WI38 (cell line): ENCODE measurements around the gene PAPOLA.

Experiments used
- H3K4me3 ChIP-seq: 2 replicates; pipeline ENCODE4 v1.5.1; 2011; ENCODE audit warnings: low read depth, mild to moderate bottlenecking, control low read depth, low read length
- TF ChIP-seq, protein P1 (sequence below): IDR thresholded peaks from 2 replicates; pipeline ENCODE4 v1.5.1; 2012; ENCODE audit warnings: low read depth, mild to moderate bottlenecking, control low read depth, low read length

Gene PAPOLA

DNA sequence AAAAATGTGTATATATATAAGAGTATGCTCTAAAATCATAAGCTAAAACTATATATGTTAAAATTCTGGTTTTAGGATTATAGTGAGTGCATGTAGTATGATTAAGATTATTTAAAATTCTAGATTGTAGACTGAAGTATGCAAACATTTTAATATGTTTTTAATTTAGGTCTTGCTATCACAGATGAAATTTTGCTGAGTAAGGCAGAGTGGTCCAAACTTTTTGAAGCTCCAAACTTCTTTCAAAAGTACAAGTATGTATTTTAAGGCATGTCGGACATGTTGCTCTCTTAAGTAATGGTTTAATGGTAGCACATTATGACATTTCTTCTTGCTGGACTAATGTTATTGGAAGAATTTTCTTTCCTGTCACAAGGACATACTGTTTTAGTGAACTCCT, 34.6 kb downstream of the PAPOLA start:
- H3K4me3 ChIP-seq: no peak overlapping the region
- TF ChIP-seq, protein P1, sequence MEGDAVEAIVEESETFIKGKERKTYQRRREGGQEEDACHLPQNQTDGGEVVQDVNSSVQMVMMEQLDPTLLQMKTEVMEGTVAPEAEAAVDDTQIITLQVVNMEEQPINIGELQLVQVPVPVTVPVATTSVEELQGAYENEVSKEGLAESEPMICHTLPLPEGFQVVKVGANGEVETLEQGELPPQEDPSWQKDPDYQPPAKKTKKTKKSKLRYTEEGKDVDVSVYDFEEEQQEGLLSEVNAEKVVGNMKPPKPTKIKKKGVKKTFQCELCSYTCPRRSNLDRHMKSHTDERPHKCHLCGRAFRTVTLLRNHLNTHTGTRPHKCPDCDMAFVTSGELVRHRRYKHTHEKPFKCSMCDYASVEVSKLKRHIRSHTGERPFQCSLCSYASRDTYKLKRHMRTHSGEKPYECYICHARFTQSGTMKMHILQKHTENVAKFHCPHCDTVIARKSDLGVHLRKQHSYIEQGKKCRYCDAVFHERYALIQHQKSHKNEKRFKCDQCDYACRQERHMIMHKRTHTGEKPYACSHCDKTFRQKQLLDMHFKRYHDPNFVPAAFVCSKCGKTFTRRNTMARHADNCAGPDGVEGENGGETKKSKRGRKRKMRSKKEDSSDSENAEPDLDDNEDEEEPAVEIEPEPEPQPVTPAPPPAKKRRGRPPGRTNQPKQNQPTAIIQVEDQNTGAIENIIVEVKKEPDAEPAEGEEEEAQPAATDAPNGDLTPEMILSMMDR: no peak

DNA sequence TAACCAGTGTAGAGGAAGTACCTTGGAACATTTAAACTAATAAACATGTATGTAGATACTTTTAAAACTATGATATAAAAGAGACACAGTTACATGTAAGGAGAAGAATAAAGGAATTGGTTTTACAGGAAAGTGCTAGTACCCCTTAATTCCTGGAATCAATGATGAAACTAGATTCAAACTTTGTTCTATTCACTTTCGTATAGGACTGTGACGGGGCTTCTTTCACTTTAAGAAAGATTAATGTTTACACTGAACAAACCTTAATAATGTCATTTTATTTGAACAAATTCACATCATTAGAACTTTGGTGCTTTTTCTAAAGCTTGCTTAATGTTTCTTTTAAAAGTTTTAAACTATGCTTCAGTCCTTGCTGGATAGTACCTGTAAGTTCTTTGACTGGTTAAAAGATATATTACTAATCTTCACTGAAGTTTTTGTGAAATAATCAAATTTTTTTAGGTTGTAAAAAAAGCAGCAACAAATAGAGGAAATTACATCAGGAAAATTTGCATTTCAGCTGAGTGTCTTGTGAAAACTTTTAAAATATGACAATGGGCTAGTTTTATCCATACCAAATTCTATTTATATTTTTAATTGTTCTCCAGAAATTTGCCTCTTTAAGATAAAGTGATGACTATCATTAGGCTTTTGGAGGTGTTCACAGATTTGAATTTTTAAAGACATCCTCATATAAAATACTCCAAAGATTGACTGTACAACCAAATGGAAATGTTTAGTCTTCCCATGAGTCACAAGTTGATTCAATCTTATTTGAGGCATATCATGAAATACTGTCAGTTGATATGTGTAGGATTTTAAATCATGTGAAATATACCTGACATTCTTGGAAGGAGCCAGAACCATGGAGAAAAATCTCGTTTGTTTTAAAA, 36.2 kb downstream of the PAPOLA start:
- H3K4me3 ChIP-seq: no peak overlapping the region
- TF ChIP-seq, protein P1: no peak

DNA sequence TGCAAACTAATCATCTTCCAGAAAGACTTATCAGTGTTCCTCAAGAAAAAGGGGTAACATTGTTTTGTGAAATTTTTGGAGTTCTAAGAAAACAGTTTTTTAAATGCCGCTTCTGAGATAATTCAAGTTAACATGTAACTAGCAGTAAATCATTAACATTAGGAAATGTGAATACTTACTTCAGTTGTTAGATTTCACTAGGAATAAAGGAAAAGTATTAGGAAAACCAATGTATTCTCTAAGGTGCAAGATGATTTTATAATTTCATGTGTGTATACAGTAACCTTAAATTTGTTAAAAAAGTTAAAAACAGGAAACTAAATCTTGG, 36.8 kb downstream of the PAPOLA start:
- no peak overlapping the region for H3K4me3 ChIP-seq
- TF ChIP-seq, protein P1: no peak

DNA sequence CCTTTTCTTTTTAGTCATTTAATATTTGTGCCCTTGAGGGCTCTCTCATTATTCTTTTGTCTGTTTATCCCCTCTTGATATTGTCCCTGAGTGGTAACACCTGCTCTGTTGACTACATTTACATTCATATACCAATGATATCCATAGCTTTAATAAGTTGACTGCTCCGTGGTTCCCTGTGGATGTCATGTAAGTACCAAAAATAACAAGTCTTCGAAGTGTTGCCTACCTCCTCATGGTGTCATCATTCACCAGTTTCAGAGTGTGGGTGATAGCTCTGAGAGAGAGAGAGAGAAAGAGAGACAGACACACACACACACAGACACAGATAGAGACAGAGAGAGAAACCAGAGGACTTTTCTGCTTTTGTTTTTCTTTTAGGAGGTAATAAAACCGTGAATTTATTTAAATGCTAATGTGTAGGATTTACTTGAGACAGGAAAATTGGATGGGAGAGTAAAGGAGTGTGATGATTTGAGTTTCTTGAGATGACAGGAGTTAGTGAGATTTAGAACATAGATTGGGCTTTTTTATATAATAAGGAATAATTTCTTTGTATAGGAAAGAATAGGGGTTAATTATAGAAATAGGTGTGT, 52.2 kb downstream of the PAPOLA start:
- TF ChIP-seq, protein P1: no peak
- H3K4me3 ChIP-seq: no peak overlapping the region

DNA sequence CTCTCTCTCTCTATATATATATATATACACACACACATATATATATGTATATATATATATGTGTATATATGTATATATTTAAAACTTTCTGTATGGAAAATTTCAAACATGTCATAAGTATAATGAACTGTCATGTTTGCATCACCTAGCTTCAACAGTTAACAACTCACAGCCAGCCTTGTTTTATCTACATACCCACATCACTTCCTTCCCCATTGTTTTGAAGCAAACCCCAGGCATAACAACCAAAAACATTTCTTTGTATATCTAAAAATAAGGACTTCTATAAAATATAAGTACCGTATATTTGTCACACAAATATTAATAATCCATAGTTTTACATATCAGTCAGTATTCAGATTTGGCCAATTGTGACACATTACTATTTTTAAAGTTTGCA, 57.4 kb downstream of the PAPOLA start:
- TF ChIP-seq, protein P1: no peak
- no peak overlapping the region for H3K4me3 ChIP-seq

- no peak overlapping the region for H3K4me3 ChIP-seq
- TF ChIP-seq, protein P1: no peak
These were observed 62.2 kb downstream of the PAPOLA start for GRCh38 chr14:96564389-96564788.

DNA sequence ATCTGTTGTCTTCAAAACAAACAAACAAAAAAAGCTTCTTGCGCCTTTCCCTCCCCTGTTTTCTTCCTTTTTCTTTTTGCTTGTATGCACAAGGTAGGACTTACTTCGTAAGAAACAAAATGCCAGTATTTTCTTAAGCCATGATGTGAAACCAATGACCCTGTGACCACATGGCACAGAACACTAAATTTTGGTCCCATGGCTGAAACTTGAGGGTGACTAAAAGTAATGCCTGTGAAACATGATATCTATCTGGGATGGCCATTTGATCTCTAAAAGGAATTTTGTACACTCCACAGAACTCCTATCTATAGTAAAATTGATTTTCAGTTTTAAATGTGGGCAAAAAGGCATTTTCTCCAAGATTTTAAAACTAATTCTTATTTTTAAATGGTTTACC, 63.6 kb downstream of the PAPOLA start:
- H3K4me3 ChIP-seq: no peak overlapping the region
- TF ChIP-seq, protein P1: no peak
